ENCODE data around the gene RABEP2.

Gene RABEP2

GRCh38 chr16:28935346-28935745, 10.3 kb upstream of the RABEP2 start:
- H2AFZ ChIP-seq = no peak overlapping the region
- no peaks in the 10 kb centered on the region for H3K27me3 ChIP-seq (ENCODE audit: control insufficient read depth, insufficient read depth, low read length)
- H3K9me3 ChIP-seq (ENCODE audit: control insufficient read depth, low read length) = no peaks in the 10 kb centered on the region
- no peaks in the 10 kb centered on the region for H3K4me1 ChIP-seq
- no peak overlapping the region for H3K4me2 ChIP-seq (ENCODE audit: low read length)
- H3K79me2 ChIP-seq = no peaks in the 10 kb centered on the region
- no peak overlapping the region for H3K4me3 ChIP-seq (ENCODE audit: low read depth, low read length)
- H3K36me3 ChIP-seq (ENCODE audit: control insufficient read depth, insufficient read depth, low read length) = no peaks in the 10 kb centered on the region
- TF ChIP-seq CTCF (IDR thresholded peaks at IDR 0.05) = no peak
- no peak overlapping the region for H3K9ac ChIP-seq
- no peak overlapping the region for H3K27ac ChIP-seq

GRCh38 chr16:28933171-28933570, 8.1 kb upstream of the RABEP2 start:
- H2AFZ ChIP-seq = no peak overlapping the region
- H3K4me2 ChIP-seq (ENCODE audit: low read length) = no peak overlapping the region
- no peak overlapping the region for H3K9ac ChIP-seq
- H3K4me3 ChIP-seq (ENCODE audit: low read depth, low read length) = no peak overlapping the region
- H3K27ac ChIP-seq = no peak overlapping the region
- H3K36me3 ChIP-seq (ENCODE audit: control insufficient read depth, insufficient read depth, low read length) = no peaks in the 10 kb centered on the region
- no peak for TF ChIP-seq CTCF (IDR thresholded peaks at IDR 0.05)
- H3K9me3 ChIP-seq (ENCODE audit: control insufficient read depth, low read length) = no peaks in the 10 kb centered on the region
- H3K27me3 ChIP-seq (ENCODE audit: control insufficient read depth, insufficient read depth, low read length) = no peaks in the 10 kb centered on the region
- no peaks in the 10 kb centered on the region for H3K4me1 ChIP-seq
- no peaks in the 10 kb centered on the region for H3K79me2 ChIP-seq

- H3K27ac ChIP-seq = no peak overlapping the region
- H3K4me1 ChIP-seq = no peaks in the 10 kb centered on the region
- no peak for TF ChIP-seq CTCF (IDR thresholded peaks at IDR 0.05)
- no peaks in the 10 kb centered on the region for H3K36me3 ChIP-seq (ENCODE audit: control insufficient read depth, insufficient read depth, low read length)
- no peak overlapping the region for H3K9ac ChIP-seq
- H3K4me3 ChIP-seq (ENCODE audit: low read depth, low read length) = no peak overlapping the region
- H3K79me2 ChIP-seq = no peaks in the 10 kb centered on the region
- H3K9me3 ChIP-seq (ENCODE audit: control insufficient read depth, low read length) = no peaks in the 10 kb centered on the region
- no peaks in the 10 kb centered on the region for H3K27me3 ChIP-seq (ENCODE audit: control insufficient read depth, insufficient read depth, low read length)
- no peak overlapping the region for H2AFZ ChIP-seq
- H3K4me2 ChIP-seq (ENCODE audit: low read length) = no peak overlapping the region
Observed at GRCh38 chr16:28932339-28933141, 7.5 kb upstream of the RABEP2 start.

- Histone ChIP-seq H2AFZ (no peak within 1 kb of the TSS), H3K9ac (no peak within 1 kb of the TSS), H3K27me3 (ENCODE audit: control insufficient read depth, insufficient read depth, low read length) (no peaks in the 10 kb centered on the region), H3K4me2 (ENCODE audit: low read length) (no peak within 1 kb of the TSS), H3K36me3 (ENCODE audit: control insufficient read depth, insufficient read depth, low read length) (no peaks in the 10 kb centered on the region), H3K27ac (no peak within 1 kb of the TSS), H3K4me3 (ENCODE audit: low read depth, low read length) (no peak within 1 kb of the TSS), H3K4me1 (no peaks in the 10 kb centered on the region), H3K79me2 (no peaks in the 10 kb centered on the region), H3K9me3 (ENCODE audit: control insufficient read depth, low read length) (no peaks in the 10 kb centered on the region)
- no peak for TF ChIP-seq CTCF (IDR thresholded peaks at IDR 0.05)
Observed at GRCh38 chr16:28931801-28932225, 6.8 kb upstream of the RABEP2 start, which contains the start of gene CD19. TSS of gene CD19 (plus strand) at chr16:28931971. CDS start at chr16:28932001, 30 bp downstream.

- Histone ChIP-seq H3K4me1 (peaks cover 2% of the 10 kb centered on the region), H3K27ac (no peak overlapping the region), H3K4me3 (ENCODE audit: low read depth, low read length) (no peak overlapping the region), H3K4me2 (ENCODE audit: low read length) (no peak overlapping the region), H3K36me3 (ENCODE audit: control insufficient read depth, insufficient read depth, low read length) (no peaks in the 10 kb centered on the region), H3K27me3 (ENCODE audit: control insufficient read depth, insufficient read depth, low read length) (no peaks in the 10 kb centered on the region), H2AFZ (no peak overlapping the region), H3K79me2 (no peaks in the 10 kb centered on the region), H3K9ac (no peak overlapping the region), H3K9me3 (ENCODE audit: control insufficient read depth, low read length) (no peaks in the 10 kb centered on the region)
- TF ChIP-seq CTCF (IDR thresholded peaks at IDR 0.05) = no peak
Observed at GRCh38 chr16:28930652-28931051, 5.6 kb upstream of the RABEP2 start.

Measured in parathyroid adenoma (tissue), 2 donors.